ENCODE results near the gene KCNK10. TPM values are rescaled to one million over a fixed set of nuclear protein-coding genes. Genes with fewer than 3 reads are reported as not detected.

Gene KCNK10
- total RNA-seq, 1 donor from 2014 or later, result 1.4 TPM

DNA sequence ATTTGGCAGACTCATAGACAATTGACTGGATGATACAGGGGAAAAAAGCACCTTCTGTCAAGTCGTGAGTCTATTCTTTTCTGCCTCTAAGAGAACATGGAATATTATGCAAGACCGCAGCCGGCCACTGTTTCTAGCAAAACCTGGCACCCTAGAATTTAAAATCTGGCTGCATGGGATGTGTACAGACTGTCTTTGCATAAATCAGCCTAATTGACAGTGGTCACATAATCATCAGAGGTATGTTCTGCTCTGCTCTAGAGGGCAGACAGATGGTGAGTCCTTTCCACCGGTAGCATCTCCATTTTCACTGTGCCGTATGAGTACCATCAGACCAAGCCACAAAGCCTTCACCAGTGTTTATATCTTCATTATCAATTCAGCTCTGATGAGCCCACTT, 80.6 kb downstream of the KCNK10 start:
- H3K4me3 Mint-ChIP-seq, result no peak overlapping the region

DNA sequence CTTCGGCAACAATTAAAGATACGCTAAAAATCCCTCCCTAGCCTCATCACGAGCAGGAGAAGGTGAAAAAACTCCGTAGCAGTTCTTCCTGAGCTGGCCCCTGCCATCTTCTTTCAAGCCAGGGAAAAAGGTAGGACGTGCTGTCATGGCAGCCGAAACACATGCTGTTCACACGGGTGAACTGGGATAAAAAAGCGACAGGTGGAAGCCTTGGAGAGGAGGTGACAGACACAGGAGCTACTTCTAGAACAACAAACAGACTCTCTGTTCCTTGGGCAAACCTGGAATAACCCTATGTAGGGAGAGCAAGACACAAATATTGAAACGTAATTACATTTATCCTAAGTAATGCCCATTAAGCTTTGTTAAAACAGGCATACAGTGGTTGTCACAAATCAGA, 81.3 kb downstream of the KCNK10 start:
- H3K27me3 Mint-ChIP-seq, result peaks cover 27% of the 10 kb centered on the region
- H3K4me3 Mint-ChIP-seq, result no peak overlapping the region
- TF ChIP-seq CTCF (conservative IDR thresholded peaks at IDR 0.05), result no peak
- H3K9me3 Mint-ChIP-seq, result no peaks in the 10 kb centered on the region
- no peak overlapping the region for H3K27ac Mint-ChIP-seq
- H3K4me1 Mint-ChIP-seq (ENCODE audit: unreplicated experiment), result peaks cover 9% of the 10 kb centered on the region
- H3K36me3 Mint-ChIP-seq, result no peaks in the 10 kb centered on the region
- no peak for DNase-seq (ENCODE audit: extremely low spot score, unreplicated experiment)

More for the DNA sequence above, 80.6 kb downstream of the KCNK10 start:
- no peaks in the 10 kb centered on the region for H3K36me3 Mint-ChIP-seq
- H3K27ac Mint-ChIP-seq, result no peak overlapping the region
- H3K4me1 Mint-ChIP-seq (ENCODE audit: unreplicated experiment), result peaks cover 9% of the 10 kb centered on the region
- TF ChIP-seq CTCF (conservative IDR thresholded peaks at IDR 0.05), result no peak
- peaks cover 27% of the 10 kb centered on the region for H3K27me3 Mint-ChIP-seq
- no peak for DNase-seq (ENCODE audit: extremely low spot score, unreplicated experiment)
- no peaks in the 10 kb centered on the region for H3K9me3 Mint-ChIP-seq

GRCh38 chr14:88234442-88234841, 88.6 kb downstream of the KCNK10 start:
- no peak overlapping the region for H3K4me3 Mint-ChIP-seq
- TF ChIP-seq CTCF (conservative IDR thresholded peaks at IDR 0.05), result no peak
- no peaks in the 10 kb centered on the region for H3K9me3 Mint-ChIP-seq
- H3K27ac Mint-ChIP-seq, result no peak overlapping the region
- no peaks in the 10 kb centered on the region for H3K4me1 Mint-ChIP-seq (ENCODE audit: unreplicated experiment)
- peaks cover 2% of the 10 kb centered on the region for H3K27me3 Mint-ChIP-seq
- no peak for DNase-seq (ENCODE audit: extremely low spot score, unreplicated experiment)
- H3K36me3 Mint-ChIP-seq, result no peaks in the 10 kb centered on the region

- Mint-ChIP-seq H3K4me1 (ENCODE audit: unreplicated experiment) (no peaks in the 10 kb centered on the region), H3K36me3 (no peaks in the 10 kb centered on the region), H3K27ac (no peak overlapping the region), H3K9me3 (no peaks in the 10 kb centered on the region), H3K27me3 (peaks cover under 1% of the 10 kb centered on the region), H3K4me3 (no peak overlapping the region)
- TF ChIP-seq CTCF (conservative IDR thresholded peaks at IDR 0.05), result peak; percentile 54
- DNase-seq (ENCODE audit: extremely low spot score, unreplicated experiment), result no peak
These were observed 89.2 kb downstream of the KCNK10 start for GRCh38 chr14:88233915-88234314.

GRCh38 chr14:88232771-88233170, 90.3 kb downstream of the KCNK10 start:
- DNase-seq (ENCODE audit: extremely low spot score, unreplicated experiment), result no peak
- Mint-ChIP-seq H3K4me3 (no peak overlapping the region), H3K4me1 (ENCODE audit: unreplicated experiment) (no peaks in the 10 kb centered on the region), H3K9me3 (no peaks in the 10 kb centered on the region), H3K36me3 (no peaks in the 10 kb centered on the region), H3K27ac (no peak overlapping the region), H3K27me3 (no peaks in the 10 kb centered on the region)
- no peak for TF ChIP-seq CTCF (conservative IDR thresholded peaks at IDR 0.05)

DNA sequence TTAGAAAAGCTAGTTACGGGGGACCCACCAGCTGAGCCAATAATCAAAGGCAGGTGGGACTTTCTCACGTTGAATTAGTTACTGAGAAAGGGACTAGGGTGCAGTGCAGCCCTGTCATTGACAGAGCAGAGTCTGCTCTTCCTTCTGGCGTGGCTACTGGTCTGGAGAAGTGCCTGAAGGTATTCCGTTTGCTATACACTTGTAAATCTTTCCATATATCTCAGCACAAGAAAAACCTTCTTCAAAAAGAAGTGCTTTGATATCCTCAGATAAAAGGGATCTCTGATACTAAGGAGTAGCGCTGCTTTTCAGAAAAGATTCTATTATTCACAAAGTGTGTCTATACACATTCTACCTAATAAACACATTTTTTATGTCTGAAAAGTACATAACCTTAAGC, 91.5 kb downstream of the KCNK10 start:
- Mint-ChIP-seq H3K36me3 (no peaks in the 10 kb centered on the region), H3K9me3 (no peaks in the 10 kb centered on the region), H3K4me1 (ENCODE audit: unreplicated experiment) (no peaks in the 10 kb centered on the region), H3K27me3 (no peaks in the 10 kb centered on the region), H3K27ac (no peak overlapping the region), H3K4me3 (no peak overlapping the region)
- DNase-seq (ENCODE audit: extremely low spot score, unreplicated experiment), result no peak
- no peak for TF ChIP-seq CTCF (conservative IDR thresholded peaks at IDR 0.05)
